GM10266 (cell line): ENCODE results near the gene TENT4B.
"Not testable (repeated sequence)": the region's sequence is repeated elsewhere in the genome, so short reads cannot be mapped to it uniquely, and the experiment has no call there.

Experiments
- DNase-seq: peaks from one replicate; pipeline ENCODE4 v3.0.0; 2012; ENCODE audit errors: extremely low spot score
- CTCF ChIP-seq: IDR thresholded peaks from 2 replicates; pipeline ENCODE4 v1.5.1; 2012; ENCODE audit warnings: mild to moderate bottlenecking, low read depth; ENCODE audit not compliant: control insufficient read depth, insufficient read depth; ENCODE audit errors: missing control alignments

TENT4B gene

GRCh38 chr16:50169555-50170096 is 16.5 kb downstream of the TENT4B start:
- no peak for TF ChIP-seq CTCF
- no peak for DNase-seq

- DNase-seq = not testable (repeated sequence)
These were observed 18.7 kb downstream of the TENT4B start for GRCh38 chr16:50171773-50172172.

- DNase-seq = no peak
These were observed 19.3 kb downstream of the TENT4B start for GRCh38 chr16:50172195-50172922.

GRCh38 chr16:50173316-50173715 is 20.2 kb downstream of the TENT4B start:
- no peak for DNase-seq
- no peak for TF ChIP-seq CTCF

More at GRCh38 chr16:50172195-50172922, 19.3 kb downstream of the TENT4B start:
- no peak for TF ChIP-seq CTCF

GRCh38 chr16:50178491-50178941 is 25.4 kb downstream of the TENT4B start:
- DNase-seq = no peak
- TF ChIP-seq CTCF = no peak

GRCh38 chr16:50182441-50182840 is 29.3 kb downstream of the TENT4B start:
- no peak for DNase-seq
- no peak for TF ChIP-seq CTCF

GRCh38 chr16:50183316-50183715 is 30.2 kb downstream of the TENT4B start:
- DNase-seq = no peak
- no peak for TF ChIP-seq CTCF

GRCh38 chr16:50185005-50185505 is 31.9 kb downstream of the TENT4B start:
- no peak for DNase-seq
- no peak for TF ChIP-seq CTCF
